RWPE2 (cell line): ENCODE data around the gene CAMKV.
A peak's percentile ranks its signal among the peaks of the same experiment; 100 is the strongest.

ENCODE experiments used
- ATAC-seq: fragments of 200-7000 bp; cut with Tn5 transposase; 3 replicates; pipeline ENCODE4 v1.9.1; 2021; ENCODE audit warnings: low read depth
- DNase-seq: peaks from one replicate; pipeline ENCODE4 v3.0.0-alpha.2; 2020; ENCODE audit warnings: low spot score
- H3K27ac ChIP-seq: fragments of 450-650 bp; 2 replicates; pipeline ENCODE4 v1.5.1; 2017; ENCODE audit warnings: mild to moderate bottlenecking; ENCODE audit not compliant: poor library complexity, severe bottlenecking
- H3K27me3 ChIP-seq: fragments of 250-450 bp; sonication (Bioruptor Pico); 2 replicates; pipeline ENCODE4 v1.5.1; 2021; ENCODE audit warnings: mild to moderate bottlenecking, moderate library complexity; ENCODE audit not compliant: insufficient read depth, poor library complexity, severe bottlenecking
- H3K36me3 ChIP-seq: fragments of 250-450 bp; sonication (Bioruptor Pico); 2 replicates; pipeline ENCODE4 v1.5.1; 2020; ENCODE audit warnings: low read depth, mild to moderate bottlenecking, moderate library complexity
- H3K4me1 ChIP-seq: fragments of 250-450 bp; sonication (Bioruptor Pico); 2 replicates; pipeline ENCODE4 v1.5.1; 2021; ENCODE audit warnings: mild to moderate bottlenecking, moderate library complexity; ENCODE audit not compliant: insufficient read depth, poor library complexity, severe bottlenecking
- H3K4me3 ChIP-seq: fragments of 250-450 bp; sonication (Bioruptor Pico); 2 replicates; pipeline ENCODE4 v1.5.1; 2021; ENCODE audit warnings: mild to moderate bottlenecking, moderate library complexity; ENCODE audit not compliant: severe bottlenecking
- H3K9me3 ChIP-seq: fragments of 250-450 bp; sonication (Bioruptor Pico); 2 replicates; pipeline ENCODE4 v1.5.1; 2021; ENCODE audit warnings: mild to moderate bottlenecking, moderate library complexity; ENCODE audit not compliant: severe bottlenecking
- CTCF ChIP-seq: fragments of 450-650 bp; IDR thresholded peaks from one replicate; pipeline ENCODE4 v1.5.1; 2017; ENCODE audit warnings: mild to moderate bottlenecking, moderate library complexity; ENCODE audit not compliant: poor library complexity, severe bottlenecking

Gene CAMKV

GRCh38 chr3:49867871-49868321 is 1.8 kb downstream of the CAMKV start:
- Histone ChIP-seq H3K9me3 (no peaks in the 10 kb centered on the region), H3K4me3 (no peak overlapping the region), H3K36me3 (no peaks in the 10 kb centered on the region), H3K4me1 (no peaks in the 10 kb centered on the region), H3K27me3 (peaks cover 37% of the 10 kb centered on the region), H3K27ac (no peak overlapping the region)
- TF ChIP-seq CTCF: no peak
- ATAC-seq: peak; percentile 46; the same call in 1 of the 3 replicates
- DNase-seq: no peak

DNA sequence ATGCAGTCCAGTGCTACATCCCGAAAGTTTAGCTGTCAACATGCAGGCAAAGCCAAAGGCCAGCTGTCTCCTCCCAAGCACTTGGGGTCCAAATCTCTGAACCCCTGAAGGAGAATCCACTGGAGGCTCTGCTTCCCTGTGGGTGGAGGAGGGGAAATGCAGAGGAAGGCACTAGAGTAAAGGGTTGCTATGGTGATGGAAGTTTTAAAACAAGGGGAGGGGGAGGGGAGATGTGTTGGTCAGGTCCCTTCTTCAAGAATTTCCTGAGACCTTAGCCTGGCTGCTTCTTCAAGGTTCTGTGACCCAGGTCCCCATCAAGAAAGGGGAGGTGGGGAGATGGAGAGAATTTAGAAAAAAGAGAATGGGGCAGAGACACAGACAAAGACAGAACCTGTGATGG is 2.3 kb downstream of the CAMKV start:
- peaks cover 37% of the 10 kb centered on the region for H3K27me3 ChIP-seq
- no peak overlapping the region for H3K4me3 ChIP-seq
- ATAC-seq (no peak), DNase-seq (no peak)
- no peak for TF ChIP-seq CTCF
- no peak overlapping the region for H3K27ac ChIP-seq
- no peaks in the 10 kb centered on the region for H3K9me3 ChIP-seq
- no peaks in the 10 kb centered on the region for H3K4me1 ChIP-seq
- H3K36me3 ChIP-seq: no peaks in the 10 kb centered on the region

GRCh38 chr3:49865198-49865784 is 4.4 kb downstream of the CAMKV start:
- TF ChIP-seq CTCF: no peak
- ATAC-seq (no peak), DNase-seq (no peak)
- H3K4me3 ChIP-seq: no peak overlapping the region
- H3K9me3 ChIP-seq: no peaks in the 10 kb centered on the region
- H3K4me1 ChIP-seq: no peaks in the 10 kb centered on the region
- H3K36me3 ChIP-seq: no peaks in the 10 kb centered on the region
- H3K27ac ChIP-seq: no peak overlapping the region
- peaks cover 34% of the 10 kb centered on the region for H3K27me3 ChIP-seq

DNA sequence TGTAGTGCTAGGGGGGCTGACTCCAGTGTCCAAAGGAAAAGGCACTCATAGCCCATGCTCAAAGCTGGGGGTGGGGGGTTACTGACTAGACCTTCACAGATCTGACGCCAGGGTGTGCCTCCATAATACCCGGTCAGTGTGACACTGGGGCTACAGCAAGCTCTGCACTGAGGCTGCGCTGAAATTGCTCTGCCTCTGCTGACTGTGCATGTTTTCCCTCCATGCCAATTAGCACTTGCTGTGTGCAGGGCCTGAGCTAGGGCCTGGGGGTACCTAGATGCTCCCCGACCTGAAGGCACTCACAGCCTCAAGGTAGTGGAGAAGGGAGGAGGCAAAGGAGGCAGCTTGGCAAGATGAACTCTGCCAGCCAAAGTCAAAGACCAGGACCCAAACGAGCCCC is 5.2 kb downstream of the CAMKV start:
- H3K27ac ChIP-seq: no peak overlapping the region
- no peaks in the 10 kb centered on the region for H3K9me3 ChIP-seq
- no peak for TF ChIP-seq CTCF
- H3K27me3 ChIP-seq: peaks cover 27% of the 10 kb centered on the region
- DNase-seq: no peak
- no peaks in the 10 kb centered on the region for H3K36me3 ChIP-seq
- H3K4me1 ChIP-seq: no peaks in the 10 kb centered on the region
- H3K4me3 ChIP-seq: no peak overlapping the region
- ATAC-seq: no peak

- ATAC-seq: no peak
- TF ChIP-seq CTCF: no peak
These were observed 10.0 kb downstream of the CAMKV start for GRCh38 chr3:49859576-49860305.

More at GRCh38 chr3:49859576-49860305, 10.0 kb downstream of the CAMKV start:
- no peak overlapping the region for H3K4me3 ChIP-seq
- peak; percentile 54 for DNase-seq
- no peaks in the 10 kb centered on the region for H3K36me3 ChIP-seq
- H3K27ac ChIP-seq: no peak overlapping the region
- H3K9me3 ChIP-seq: no peaks in the 10 kb centered on the region
- H3K27me3 ChIP-seq: peaks cover 3% of the 10 kb centered on the region
- peaks cover 3% of the 10 kb centered on the region for H3K4me1 ChIP-seq
